NCI-H1694 (cell line): ENCODE measurements around the gene NLGN1.

Experiments used
- DNase-seq: peaks from one replicate; lab custom pipeline; 2025; lab: John Stamatoyannopoulos, UW

NLGN1 gene

DNA sequence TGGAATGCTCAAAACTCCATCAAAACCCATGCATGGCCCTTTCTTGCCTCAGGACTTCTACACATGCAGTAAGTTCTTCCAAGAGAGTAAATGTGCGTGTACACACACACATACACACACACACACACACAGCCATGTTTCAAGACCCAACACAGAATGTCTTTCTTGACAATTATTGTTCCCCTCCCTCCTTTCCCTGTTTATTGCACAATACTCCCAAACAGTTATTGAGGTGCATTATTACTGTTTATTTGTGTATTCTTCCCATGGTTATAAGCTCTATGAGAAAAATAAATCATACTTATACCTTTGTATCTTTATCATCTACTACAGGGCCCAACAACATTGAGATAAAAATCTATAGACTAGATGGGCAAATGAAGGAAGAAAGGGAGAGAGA is 937.8 kb downstream of the NLGN1 start:
- DNase-seq: no peak

DNA sequence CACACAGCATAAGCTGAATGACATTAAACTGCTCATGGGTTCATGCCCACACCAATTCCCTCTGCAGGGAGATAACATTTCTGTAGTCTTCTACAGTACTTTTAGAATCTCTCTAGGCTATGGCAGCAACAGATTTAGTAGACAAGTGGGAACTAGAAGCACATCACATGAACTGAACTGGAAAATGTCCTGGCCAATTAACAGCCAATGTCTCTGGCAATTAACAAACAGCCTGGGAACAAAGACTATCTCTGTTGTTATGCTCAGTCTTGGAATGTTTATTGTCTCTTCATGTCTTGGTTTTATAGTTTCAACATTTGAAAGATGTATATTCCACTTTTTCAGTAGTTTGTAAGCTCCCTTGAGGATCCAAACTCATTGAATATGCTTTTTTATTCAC is 938.4 kb downstream of the NLGN1 start:
- no peak for DNase-seq
